Esophagus squamous epithelium (tissue), 5 donors: ENCODE results near the gene PPM1A. TPM values are rescaled to one million over a fixed set of nuclear protein-coding genes. Genes with fewer than 3 reads are reported as not detected.

Source experiments
- DNase-seq: peaks from one replicate; lab custom pipeline; 2025; lab: John Stamatoyannopoulos, UW
- H3K27ac ChIP-seq, 4 donors: fragments of 200-600 bp; sonication (generic); one replicate each; pipeline ENCODE4 v1.5.1; 2016 to 2019; ENCODE audit warnings: mild to moderate bottlenecking in 1 of 4
- H3K27me3 ChIP-seq, 4 donors: fragments of 200-600 bp; sonication (generic); 1 replicate in 3 of 4; 2 replicates in 1 of 4; pipeline versions ENCODE4 v1.5.1 to v1.6.0; 2017 to 2021; ENCODE audit warnings: antibody characterized with exemption in 1 of 4
- H3K36me3 ChIP-seq, 3 donors: fragments of 200-600 bp; sonication (generic); one replicate each; pipeline ENCODE4 v1.5.1; 2016 to 2019
- H3K4me1 ChIP-seq, 3 donors: fragments of 200-600 bp; sonication (generic); one replicate each; pipeline ENCODE4 v1.5.1; 2017 to 2019
- H3K4me3 ChIP-seq, 4 donors: fragments of 200-600 bp; sonication (generic); 1 replicate in 3 of 4; 2 replicates in 1 of 4; pipeline ENCODE4 v1.5.1; 2016 to 2019; ENCODE audit warnings: mild to moderate bottlenecking in 2 of 4, moderate library complexity in 1 of 4
- H3K9me3 ChIP-seq, 3 donors: fragments of 200-600 bp; sonication (generic); one replicate each; pipeline ENCODE4 v1.5.1; 2016 to 2019
- POLR2A ChIP-seq, 4 donors: fragments of 450-650 bp; IDR thresholded peaks; one replicate each; pipeline ENCODE4 v1.6.1; 2017; ENCODE audit warnings: antibody characterized with exemption in 4 of 4, mild to moderate bottlenecking in 4 of 4, moderate library complexity in 3 of 4
- WGBS, 2 donors: methylation state at CpG; one replicate each; pipeline ENCODE4 v1.1.5; 2018; 5-methylcytosine and 5-hydroxymethylcytosine counted together
- intact Hi-C: fragments of 100-400 bp; cut with DNase I; formaldehyde crosslinking; loops from one replicate; pipeline ENCODE4 v1.15.0; 2022
- total RNA-seq, 4 donors: library from RNA; depleted of rRNA; stranded (reverse); fragments of >200 nt; gene quantifications; one replicate each; pipeline ENCODE4 v1.1.0, GENCODE V29; 2016
- TF ChIP-seq, protein P1 (sequence below), 6 experiments: fragments of 450-650 bp in 4 of 6; fragments of 200-600 bp in 2 of 6; sonication (generic) in 2 of 6; IDR thresholded peaks; one replicate each; pipeline ENCODE4 v1.5.1; 2016 to 2019; ENCODE audit warnings: antibody characterized with exemption in 6 of 6, mild to moderate bottlenecking in 4 of 6, moderate library complexity in 4 of 6
- donor health status: DM: yes; HTN: yes; CAD: no.

Gene PPM1A
- total RNA-seq, 4 donors from 2014 or later = 16.7 to 34.3 (median 22.7) TPM

DNA sequence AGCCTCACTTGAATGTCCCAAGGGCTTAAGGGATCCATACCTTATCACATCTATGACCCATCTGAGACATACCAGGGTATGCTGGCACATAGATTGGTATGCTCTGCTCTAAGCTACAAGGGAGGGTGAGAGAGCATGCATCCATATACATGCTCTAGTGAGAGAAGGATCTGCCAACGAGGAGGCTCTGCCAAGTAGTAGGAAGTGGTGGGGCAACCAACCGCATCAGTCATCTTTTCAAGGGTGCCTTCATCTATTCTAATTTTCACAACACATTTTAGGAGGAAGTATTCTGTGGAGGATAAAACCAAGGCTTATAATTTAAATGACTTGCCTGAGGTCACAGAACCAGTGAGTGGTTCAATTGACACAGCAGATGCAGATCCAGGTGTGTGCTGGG lies 6.6 kb upstream of the PPM1A start:
- TF ChIP-seq POLR2A (IDR thresholded peaks at IDR 0.05) = no peak
- TF ChIP-seq, protein P1, sequence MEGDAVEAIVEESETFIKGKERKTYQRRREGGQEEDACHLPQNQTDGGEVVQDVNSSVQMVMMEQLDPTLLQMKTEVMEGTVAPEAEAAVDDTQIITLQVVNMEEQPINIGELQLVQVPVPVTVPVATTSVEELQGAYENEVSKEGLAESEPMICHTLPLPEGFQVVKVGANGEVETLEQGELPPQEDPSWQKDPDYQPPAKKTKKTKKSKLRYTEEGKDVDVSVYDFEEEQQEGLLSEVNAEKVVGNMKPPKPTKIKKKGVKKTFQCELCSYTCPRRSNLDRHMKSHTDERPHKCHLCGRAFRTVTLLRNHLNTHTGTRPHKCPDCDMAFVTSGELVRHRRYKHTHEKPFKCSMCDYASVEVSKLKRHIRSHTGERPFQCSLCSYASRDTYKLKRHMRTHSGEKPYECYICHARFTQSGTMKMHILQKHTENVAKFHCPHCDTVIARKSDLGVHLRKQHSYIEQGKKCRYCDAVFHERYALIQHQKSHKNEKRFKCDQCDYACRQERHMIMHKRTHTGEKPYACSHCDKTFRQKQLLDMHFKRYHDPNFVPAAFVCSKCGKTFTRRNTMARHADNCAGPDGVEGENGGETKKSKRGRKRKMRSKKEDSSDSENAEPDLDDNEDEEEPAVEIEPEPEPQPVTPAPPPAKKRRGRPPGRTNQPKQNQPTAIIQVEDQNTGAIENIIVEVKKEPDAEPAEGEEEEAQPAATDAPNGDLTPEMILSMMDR (IDR thresholded peaks at IDR 0.05) = no peak
- Histone ChIP-seq H3K36me3 (no peaks in the 10 kb centered on the region), H3K4me1 (peaks cover 0 to 7% (median 0%) of the 10 kb centered on the region in 3 donors), H3K4me3 (no peak overlapping the region), H3K9me3 (no peaks in the 10 kb centered on the region), H3K27me3 (no peaks in the 10 kb centered on the region), H3K27ac (no peak overlapping the region)
- intact Hi-C loops = loop anchor here (10.0 kb wide), 1 partner anchor 148 kb away; the partner anchor contains the start of gene PCNX4
- 17 to 48% methylated on average over 2 of the region's 2 CpGs for WGBS, 2 donors
- no peak for DNase-seq

DNA sequence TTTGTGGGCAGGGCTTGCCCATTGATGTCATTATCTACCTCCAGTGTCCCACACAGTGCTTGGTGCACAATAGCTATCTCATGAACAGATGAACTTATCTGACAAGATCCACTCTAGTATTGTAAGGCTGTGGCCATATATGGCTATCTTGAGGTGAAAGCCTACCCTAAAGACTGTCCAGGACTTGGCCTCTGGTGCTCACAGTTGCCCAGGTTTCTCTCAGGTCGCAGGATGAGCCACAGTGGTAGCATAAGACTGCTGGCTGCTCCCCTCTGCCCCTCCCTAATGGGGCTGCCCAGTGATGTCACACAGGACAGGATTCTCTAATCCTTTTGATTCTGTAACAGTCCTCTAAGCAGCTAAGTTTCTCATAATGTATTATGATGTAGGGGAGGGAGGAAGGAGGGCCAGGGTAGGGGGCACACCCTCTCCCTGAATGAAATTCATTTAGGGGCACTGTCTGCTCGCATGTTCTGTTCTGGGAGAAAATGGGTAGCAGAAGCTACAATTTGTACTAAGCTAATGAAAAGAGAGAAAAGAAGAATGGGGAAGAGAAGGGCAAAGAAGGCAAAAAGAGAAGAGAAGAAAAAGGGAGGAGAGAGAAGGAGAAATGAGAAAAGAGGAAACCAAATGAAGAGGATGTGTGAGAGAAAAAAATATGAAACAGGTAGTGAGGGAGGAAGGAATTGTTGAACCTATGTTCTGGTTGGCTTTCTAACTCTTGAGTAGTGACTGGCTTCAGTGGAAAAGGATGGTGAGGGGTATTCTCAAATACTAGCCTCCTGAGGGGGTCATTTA lies 3.4 kb upstream of the PPM1A start:
- 50 to 67% methylated on average over 2 of the region's 2 CpGs for WGBS, 2 donors
- Histone ChIP-seq H3K9me3 (no peaks in the 10 kb centered on the region), H3K4me1 (peaks cover 0 to 23% (median under 1%) of the 10 kb centered on the region in 3 donors), H3K27ac (no peak overlapping the region), H3K36me3 (no peaks in the 10 kb centered on the region), H3K4me3 (no peak overlapping the region), H3K27me3 (no peaks in the 10 kb centered on the region)
- no peak for TF ChIP-seq POLR2A (IDR thresholded peaks at IDR 0.05)
- TF ChIP-seq, protein P1 (IDR thresholded peaks at IDR 0.05) = no peak
- intact Hi-C loops = loop anchor here (10.0 kb wide), 1 partner anchor 151 kb away; the partner anchor contains the start of gene PCNX4
- DNase-seq = no peak

DNA sequence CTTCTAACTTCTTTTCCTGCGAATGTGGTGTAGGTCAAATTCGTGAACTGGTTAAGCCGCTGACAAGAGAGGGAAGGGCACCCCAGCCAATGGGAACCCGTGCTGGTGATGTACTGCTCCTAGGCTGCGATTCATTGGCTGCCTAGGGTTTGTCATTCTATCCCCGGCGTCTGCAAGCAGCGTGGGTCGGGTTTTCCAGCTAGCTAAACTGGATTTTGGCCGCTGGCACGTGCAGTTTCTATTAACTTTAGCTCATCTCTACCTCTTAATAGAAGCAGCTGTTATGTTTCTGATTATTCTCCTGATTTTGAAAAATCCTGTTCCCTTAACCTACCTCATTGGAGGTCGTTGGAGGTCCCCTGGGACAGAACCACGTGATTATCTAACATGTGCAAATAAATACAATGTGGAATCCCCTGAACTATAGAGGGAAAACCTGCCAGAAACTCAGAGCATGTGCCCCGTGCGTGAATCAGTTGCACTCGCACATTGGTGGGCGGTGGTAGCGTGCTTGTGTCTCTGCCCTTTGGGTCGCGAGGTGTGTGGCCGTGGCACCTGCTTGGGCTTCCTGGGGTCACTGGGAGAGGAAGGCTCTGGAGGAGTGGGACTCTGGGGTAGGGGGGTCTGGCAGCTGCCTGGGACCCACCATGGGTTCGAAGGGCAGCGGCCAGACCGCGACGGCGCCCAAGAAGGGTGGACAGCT lies 876 bp upstream of the PPM1A start:
- no peaks in the 10 kb centered on the region for H3K27me3 ChIP-seq
- H3K4me3 ChIP-seq = peak overlapping the region; percentile 44 to 94 (median 82)
- 0% methylated on average over 12 to 15 of the region's 27 CpGs for WGBS, 2 donors
- H3K36me3 ChIP-seq = no peaks in the 10 kb centered on the region
- intact Hi-C loops = loop anchor here (10.0 kb wide), 1 partner anchor 153 kb away; the partner anchor contains the start of gene PCNX4
- TF ChIP-seq, protein P1 (IDR thresholded peaks at IDR 0.05) = no peak
- TF ChIP-seq POLR2A (IDR thresholded peaks at IDR 0.05) = peak in 2 of 4 donors; percentile 41 to 75
- DNase-seq = peak; percentile 56
- H3K27ac ChIP-seq = peak overlapping the region; percentile 96 to 100 (median 99)
- H3K4me1 ChIP-seq = peaks cover 0 to 48% (median 10%) of the 10 kb centered on the region in 3 donors
- H3K9me3 ChIP-seq = no peaks in the 10 kb centered on the region

DNA sequence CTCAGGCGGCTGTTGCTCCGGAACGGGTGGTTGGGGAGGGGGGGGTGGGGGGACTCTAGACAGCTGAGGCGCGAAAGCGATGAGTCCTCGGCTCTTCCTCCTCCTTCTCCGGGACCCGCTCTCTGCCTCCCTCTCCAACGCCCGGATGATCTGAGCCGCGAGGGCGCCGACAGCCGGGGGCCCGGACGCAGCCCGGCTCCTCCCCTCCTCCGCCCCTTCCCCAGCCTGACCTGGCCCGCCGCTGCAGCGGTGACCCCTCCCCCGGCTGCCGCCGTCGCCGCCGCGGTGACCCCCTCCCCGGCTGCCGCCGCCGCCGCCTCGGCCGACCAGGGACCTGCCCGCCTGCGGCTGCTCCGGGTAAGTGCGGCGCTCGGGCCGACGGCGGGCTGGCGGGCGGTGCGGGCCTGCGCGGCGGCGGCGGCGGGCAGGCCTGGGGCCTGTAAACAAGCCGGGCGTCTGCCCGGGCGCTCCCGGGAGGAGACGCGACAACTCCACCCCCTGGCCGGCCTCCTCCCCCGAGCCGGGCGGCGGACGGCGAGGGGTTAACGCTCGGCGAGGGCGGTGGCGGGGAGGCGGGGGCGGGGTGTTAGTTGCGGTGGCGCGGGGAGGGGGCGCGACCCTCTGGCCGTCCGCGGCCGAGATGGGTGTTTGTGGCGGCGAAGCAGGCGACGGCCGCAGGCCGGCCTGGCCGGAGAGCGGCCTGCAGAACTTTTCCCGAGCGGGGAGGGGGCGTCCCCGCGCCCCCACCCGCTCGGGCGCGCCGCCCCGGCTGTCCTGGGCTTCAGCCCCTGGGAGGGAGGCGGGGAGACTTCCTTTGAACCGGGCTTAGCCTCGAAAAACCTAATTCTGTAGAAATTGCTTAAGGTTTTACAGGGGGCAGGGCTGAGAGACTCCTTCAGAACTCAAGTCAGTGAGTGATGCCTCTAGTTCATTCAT lies 568 bp downstream of the PPM1A start:
- Histone ChIP-seq H3K27ac (peak overlapping the region; percentile 96 to 100 (median 99)), H3K4me3 (peak overlapping the region; percentile 75 to 94 (median 89)), H3K9me3 (no peaks in the 10 kb centered on the region), H3K4me1 (peaks cover 0 to 63% (median 10%) of the 10 kb centered on the region in 3 donors), H3K36me3 (no peaks in the 10 kb centered on the region), H3K27me3 (no peaks in the 10 kb centered on the region)
- intact Hi-C loops = loop anchor here (10.0 kb wide), 1 partner anchor 155 kb away; the partner anchor contains the start of gene PCNX4
- TF ChIP-seq, protein P1 (IDR thresholded peaks at IDR 0.05) = no peak
- no peak for TF ChIP-seq POLR2A (IDR thresholded peaks at IDR 0.05)
- WGBS, 2 donors = 0% methylated on average over 2 to 5 of the region's 107 CpGs
- DNase-seq = no peak
